HepG2 (cell line): ENCODE results near the gene PLEKHG5. TPM values are rescaled to one million over a fixed set of nuclear protein-coding genes. Genes with fewer than 3 reads are reported as not detected.

Source experiments
- ATAC-seq: fragments of 200-7000 bp; cut with Tn5 transposase; 3 replicates; pipeline ENCODE4 v1.9.1; 2020; ENCODE audit warnings: mild to moderate bottlenecking, moderate library complexity
- BruUV-seq: library from RNA; stranded (reverse); fragments of 400-500 nt; replicated peaks from 2 replicates; lab custom pipeline; 2021; lab: Mats Ljungman, UMichigan
- CTCF ChIA-PET: fragments of 300-600 bp; formaldehyde crosslinking; extraction: SDS; loops from one replicate; lab custom pipeline; 2021; ENCODE audit warnings: low total read pairs, inconsistent platforms, low intra/inter-chr PET ratio; lab: Yijun Ruan, JAX
- POLR2A ChIA-PET: fragments of 350-600 bp; sonication (Branson Sonifier 250); formaldehyde crosslinking; loops from one replicate; lab custom pipeline; 2020; ENCODE audit warnings: antibody characterized with exemption, inconsistent platforms; lab: Yijun Ruan, JAX
- DNase-seq: peaks from one replicate; pipeline ENCODE4 v3.0.0-alpha.2; 2015; ENCODE audit warnings: low spot score
- FAIRE-seq: peaks from 3 replicates; lab custom pipeline; 2011; peaks lifted over from hg19 to GRCh38; lab: Jason Lieb, UNC
- H2AFZ ChIP-seq: one replicate; pipeline ENCODE4 v1.6.1; 2011; ENCODE audit warnings: low read length, inconsistent platforms
- H3K27ac ChIP-seq: fragments of 300-600 bp; 3 replicates; pipeline ENCODE4 v1.8.0; 2011; ENCODE audit warnings: mixed run types, mild to moderate bottlenecking, mixed read lengths, low read length, inconsistent platforms; ENCODE audit not compliant: insufficient read depth; ENCODE audit errors: extremely low read length
- H3K27me3 ChIP-seq, 2 experiments: fragments of 200-600 bp in 1 of 2; 2 replicates in 1 of 2; 3 replicates in 1 of 2; pipeline versions ENCODE4 v1.6.0 to v1.8.0; 2011; ENCODE audit warnings: low read length in 2 of 2, mild to moderate bottlenecking in 2 of 2, moderate library complexity in 2 of 2, inconsistent platforms in 1 of 2; ENCODE audit not compliant: insufficient read depth in 2 of 2, control insufficient read depth in 1 of 2
- H3K36me3 ChIP-seq, 2 experiments: fragments of 200-600 bp in 1 of 2; replicated peaks in 1 of 2; 2 replicates in 1 of 2; 3 replicates in 1 of 2; pipeline versions ENCODE4 v1.5.1 to v1.8.0; 2011; ENCODE audit warnings: low read length in 2 of 2, inconsistent platforms in 1 of 2; ENCODE audit not compliant: insufficient read depth in 2 of 2, control insufficient read depth in 1 of 2
- H3K4me1 ChIP-seq: 2 replicates; pipeline ENCODE4 v1.5.1; 2012; ENCODE audit warnings: low read length, inconsistent platforms; ENCODE audit not compliant: insufficient read depth
- H3K4me2 ChIP-seq: 2 replicates; pipeline ENCODE4 v1.6.0; 2011; ENCODE audit warnings: low read depth, low read length, inconsistent platforms
- H3K4me3 ChIP-seq, 3 experiments: fragments of 200-600 bp in 1 of 3; sonication (generic), shearing (Covaris generic) in 1 of 3; replicated peaks in 1 of 3; 2 replicates each; pipeline ENCODE4 v1.5.1; 2011 to 2016; ENCODE audit warnings: low read length in 3 of 3, inconsistent platforms in 2 of 3, low read depth in 2 of 3, mild to moderate bottlenecking in 2 of 3, control low read depth in 1 of 3, mixed read lengths in 1 of 3; ENCODE audit not compliant: insufficient read depth in 1 of 3
- H3K79me2 ChIP-seq: one replicate; pipeline ENCODE4 v1.6.1; 2011; ENCODE audit warnings: low read length, inconsistent platforms; ENCODE audit not compliant: insufficient read depth
- H3K9ac ChIP-seq: 2 replicates; pipeline ENCODE4 v1.6.0; 2011; ENCODE audit warnings: mild to moderate bottlenecking, low read depth, low read length, inconsistent platforms; ENCODE audit not compliant: insufficient read depth
- H3K9me3 ChIP-seq: 2 replicates; pipeline ENCODE4 v1.5.1; 2012; ENCODE audit warnings: mild to moderate bottlenecking, low read length
- H4K20me1 ChIP-seq: 2 replicates; pipeline ENCODE4 v1.6.0; 2011; ENCODE audit warnings: inconsistent platforms, mild to moderate bottlenecking, low read length, moderate library complexity; ENCODE audit not compliant: insufficient read depth
- ATRX ChIP-seq: sonication (generic); formaldehyde crosslinking; IDR thresholded peaks from 2 replicates; pipeline ENCODE4 v1.4.0; 2020; ENCODE audit warnings: missing genetic modification reagents, borderline replicate concordance
- DPF2 ChIP-seq: sonication (generic); formaldehyde crosslinking; IDR thresholded peaks from 2 replicates; pipeline ENCODE4 v1.4.0; 2020; ENCODE audit warnings: mild to moderate bottlenecking, low read depth, missing genetic modification reagents, borderline replicate concordance
- LCORL ChIP-seq, 2 experiments: fragments of 450-650 bp in 1 of 2; sonication (generic) in 1 of 2; formaldehyde crosslinking in 1 of 2; IDR thresholded peaks; 2 replicates each; pipeline versions ENCODE4 v1.5.0 to v1.6.1; 2017 to 2020; ENCODE audit warnings: antibody characterized with exemption in 1 of 2, missing genetic modification reagents in 1 of 2
- MYC ChIP-seq: sonication (generic); formaldehyde crosslinking; IDR thresholded peaks from 2 replicates; pipeline ENCODE4 v1.9.0; 2021; ENCODE audit warnings: missing genetic modification reagents, borderline replicate concordance
- NR0B2 ChIP-seq: sonication (generic); formaldehyde crosslinking; IDR thresholded peaks from 2 replicates; pipeline ENCODE4 v1.4.0; 2020; ENCODE audit warnings: mild to moderate bottlenecking, missing genetic modification reagents
- POGK ChIP-seq: sonication (generic); formaldehyde crosslinking; conservative IDR thresholded peaks from 2 replicates; pipeline ENCODE4 v1.8.0; 2022; ENCODE audit warnings: mild to moderate bottlenecking, moderate library complexity, missing genetic modification reagents
- SMAD3 ChIP-seq: sonication (generic); formaldehyde crosslinking; IDR thresholded peaks from 2 replicates; pipeline ENCODE4 v1.4.0; 2020; ENCODE audit warnings: missing genetic modification reagents
- ZBTB1 ChIP-seq: sonication (generic); formaldehyde crosslinking; IDR thresholded peaks from 2 replicates; pipeline ENCODE4 v1.4.0; 2020; ENCODE audit warnings: missing genetic modification reagents, borderline replicate concordance
- ZC3H13 ChIP-seq: sonication (generic); formaldehyde crosslinking; IDR thresholded peaks from 2 replicates; pipeline ENCODE4 v1.8.1; 2023; ENCODE audit warnings: mild to moderate bottlenecking, missing genetic modification reagents, moderate library complexity
- ZFP36L1 ChIP-seq: sonication (generic); formaldehyde crosslinking; IDR thresholded peaks from 2 replicates; pipeline ENCODE4 v1.8.0; 2022; ENCODE audit warnings: mild to moderate bottlenecking, missing genetic modification reagents, moderate library complexity
- ZMAT3 ChIP-seq: sonication (generic); formaldehyde crosslinking; conservative IDR thresholded peaks from 2 replicates; pipeline ENCODE4 v1.7.0; 2021; ENCODE audit warnings: missing genetic modification reagents
- ZNF337 ChIP-seq: sonication (generic); formaldehyde crosslinking; IDR thresholded peaks from 2 replicates; pipeline ENCODE4 v1.5.1; 2020; ENCODE audit warnings: missing genetic modification reagents, low read depth, mild to moderate bottlenecking, borderline replicate concordance
- ZNF367 ChIP-seq: sonication (generic); formaldehyde crosslinking; IDR thresholded peaks from 2 replicates; pipeline ENCODE4 v1.4.0; 2020; ENCODE audit warnings: missing genetic modification reagents, borderline replicate concordance
- ZNF574 ChIP-seq: sonication (generic); formaldehyde crosslinking; IDR thresholded peaks from 2 replicates; pipeline ENCODE4 v1.4.0; 2020; ENCODE audit warnings: missing genetic modification reagents
- ZNF749 ChIP-seq: sonication (generic); formaldehyde crosslinking; IDR thresholded peaks from 2 replicates; pipeline ENCODE4 v1.8.0; 2022; ENCODE audit warnings: mild to moderate bottlenecking, missing genetic modification reagents, moderate library complexity, borderline replicate concordance
- ZNF784 ChIP-seq: sonication (generic); formaldehyde crosslinking; IDR thresholded peaks from 2 replicates; pipeline ENCODE4 v1.5.1; 2020; ENCODE audit warnings: missing genetic modification reagents, mild to moderate bottlenecking, borderline replicate concordance
- WGBS: methylation state at CpG from one replicate; pipeline ENCODE4 v1.1.6; 2017; ENCODE audit warnings: low lambda C conversion rate; 5-methylcytosine and 5-hydroxymethylcytosine counted together
- in situ Hi-C: cut with HindIII; loops from 2 replicates; pipeline ENCODE4 v1.10.0; 2017; ENCODE audit warnings: low pct_unique_long_range_greater_than_20kb; ENCODE audit not compliant: extremely low pct_ligation_motif_present
- intact Hi-C: fragments of 100-400 bp; cut with micrococcal nuclease; formaldehyde crosslinking; loops from one replicate; pipeline ENCODE4 v1.10.0; 2022; ENCODE audit not compliant: unreplicated experiment
- polyA plus RNA-seq, 8 experiments: library from polyadenylated mRNA; depleted of rRNA in 3 of 8; stranded (reverse) in 7 of 8; unstranded in 1 of 8; fragments of >200 nt; fragmentation: Illumina TruSeq in 4 of 8; extraction: Trizol in 4 of 8; gene quantifications; 2 replicates each; pipeline versions ENCODE4 v1.2.1 to v1.2.3, GENCODE V29; 2011 to 2016; ENCODE audit warnings: low read depth in 4 of 8, missing spikeins in 1 of 8, mixed read lengths in 1 of 8; ENCODE audit not compliant: insufficient read depth in 1 of 8
- total RNA-seq, 5 experiments: library from RNA; depleted of rRNA; stranded (reverse); fragments of >200 nt; fragmentation: Illumina TruSeq; extraction: Trizol; gene quantifications; 2 replicates each; pipeline ENCODE4 v1.2.3, GENCODE V29; 2016; ENCODE audit warnings: low read depth in 1 of 5
- TF ChIP-seq, protein P1 (sequence below): sonication (generic); formaldehyde crosslinking; IDR thresholded peaks from 2 replicates; pipeline ENCODE4 v1.5.0; 2020; ENCODE audit warnings: missing genetic modification reagents

The PLEKHG5 gene
- total and polyA plus RNA-seq, 2 of the 13 experiments (the other 11 are each of a cell fraction or from before 2014, with no cell fraction given): 1.9 to 3.5 TPM

DNA sequence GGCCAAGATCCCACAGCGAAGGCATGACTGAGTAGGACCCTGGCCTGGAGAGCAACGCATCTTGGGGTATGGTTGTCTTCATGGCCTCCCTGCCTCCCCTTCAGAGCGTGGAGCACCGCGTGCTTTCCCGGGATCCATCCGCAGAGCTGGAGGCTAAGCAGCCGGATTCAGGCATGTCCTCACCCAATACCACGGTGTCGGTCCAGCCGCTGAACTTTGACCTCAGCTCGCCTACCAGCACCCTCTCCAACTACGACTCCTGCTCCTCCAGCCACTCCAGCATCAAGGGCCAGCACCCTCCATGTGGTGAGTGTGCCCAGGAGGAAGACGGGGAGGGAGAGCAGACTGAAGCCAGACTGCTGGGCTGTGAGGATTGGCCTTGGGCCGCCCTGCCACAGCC lies 47.1 kb downstream of the PLEKHG5 start:
- Histone ChIP-seq H3K4me1 (peaks cover 42% of the 10 kb centered on the region), H3K4me3 (peak overlapping the region in 1 of 3 experiments; percentile 78; a peak in 2 of 6 replicates), H3K79me2 (peaks cover 8% of the 10 kb centered on the region), H4K20me1 (no peaks in the 10 kb centered on the region), H3K4me2 (peak overlapping the region; percentile 73), H3K36me3 (no peaks in the 10 kb centered on the region), H3K27ac (no peak overlapping the region), H3K9me3 (no peaks in the 10 kb centered on the region), H2AFZ (no peak overlapping the region), H3K27me3 (peaks cover 0 to 1% of the 10 kb centered on the region in 2 experiments; a peak in 2 of 5 replicates), H3K9ac (no peak overlapping the region)
- 3% methylated on average over 6 of the region's 15 CpGs for WGBS
- no TSS peak for BruUV-seq
- POLR2A ChIA-PET: no interaction called here
- FAIRE-seq (no peak), ATAC-seq (no peak), DNase-seq (no peak)
- CTCF ChIA-PET: interaction anchor here (1.0 to 1.6 kb wide), 3 partner anchors 20 to 31 kb away, joined by 3 to 5 read pairs (median 4); no protein-coding TSS in a partner anchor
- intact Hi-C loops (loop anchor here (10.0 kb wide), 1 partner anchor 650 kb away; no protein-coding TSS in a partner anchor), in situ Hi-C loops (no loop called here)
- TF ChIP-seq NR0B2: no peak
- TF ChIP-seq ZNF784 (CRISPR knock-in tag): no peak
- no peak for TF ChIP-seq ZFP36L1 (CRISPR knock-in tag)
- no peak for TF ChIP-seq ATRX (CRISPR knock-in tag)
- TF ChIP-seq ZMAT3 (CRISPR knock-in tag): no peak
- peak; percentile 41; the same call in 1 of the 2 replicates for TF ChIP-seq MYC (CRISPR knock-in tag)
- no peak for TF ChIP-seq ZNF749 (CRISPR knock-in tag)
- no peak for TF ChIP-seq LCORL (IDR thresholded peaks at IDR 0.05)
- TF ChIP-seq LCORL (CRISPR knock-in tag; IDR thresholded peaks at IDR 0.05): 0 out of 2 replicates have a peak, but pooled peaks have one; percentile 25
- TF ChIP-seq SMAD3 (CRISPR knock-in tag): no peak
- TF ChIP-seq ZC3H13 (CRISPR knock-in tag): no peak; the same call in 1 of the 2 replicates
- no peak for TF ChIP-seq ZNF367 (CRISPR knock-in tag)
- peak; percentile 7; the same call in 1 of the 2 replicates for TF ChIP-seq ZNF574 (CRISPR knock-in tag)
- no peak for TF ChIP-seq POGK (CRISPR knock-in tag)
- no peak for TF ChIP-seq DPF2 (CRISPR knock-in tag)
- TF ChIP-seq ZBTB1: no peak
- TF ChIP-seq, protein P1, sequence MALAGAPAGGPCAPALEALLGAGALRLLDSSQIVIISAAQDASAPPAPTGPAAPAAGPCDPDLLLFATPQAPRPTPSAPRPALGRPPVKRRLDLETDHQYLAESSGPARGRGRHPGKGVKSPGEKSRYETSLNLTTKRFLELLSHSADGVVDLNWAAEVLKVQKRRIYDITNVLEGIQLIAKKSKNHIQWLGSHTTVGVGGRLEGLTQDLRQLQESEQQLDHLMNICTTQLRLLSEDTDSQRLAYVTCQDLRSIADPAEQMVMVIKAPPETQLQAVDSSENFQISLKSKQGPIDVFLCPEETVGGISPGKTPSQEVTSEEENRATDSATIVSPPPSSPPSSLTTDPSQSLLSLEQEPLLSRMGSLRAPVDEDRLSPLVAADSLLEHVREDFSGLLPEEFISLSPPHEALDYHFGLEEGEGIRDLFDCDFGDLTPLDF (CRISPR knock-in tag): no peak
- TF ChIP-seq ZNF337 (CRISPR knock-in tag): no peak
